PC-9 (cell line): ENCODE results near the gene KDM6A. TPM values are rescaled to one million over a fixed set of nuclear protein-coding genes. Genes with fewer than 3 reads are reported as not detected.
A peak's percentile ranks its signal among the peaks of the same experiment; 100 is the strongest.

Experiments used
- BruUV-seq: library from RNA; stranded (reverse); fragments of 400-500 nt; replicated peaks from 2 replicates; lab custom pipeline; 2021; lab: Mats Ljungman, UMichigan
- CTCF ChIA-PET: fragments of 300-600 bp; sonication (Branson Sonifier 250); formaldehyde crosslinking; loops from one replicate; lab custom pipeline; 2022; ENCODE audit warnings: antibody characterized with exemption; lab: Charles Lee
- POLR2A ChIA-PET: fragments of 300-600 bp; sonication (Branson Sonifier 250); formaldehyde crosslinking; loops from one replicate; lab custom pipeline; 2022; ENCODE audit warnings: antibody characterized with exemption; ENCODE audit not compliant: unreplicated experiment; lab: Charles Lee
- DNase-seq, 2 experiments: peaks; one replicate each; pipeline versions ENCODE4 v3.0.0 to v3.0.0-alpha.2; 2015 to 2022; ENCODE audit warnings: mixed read lengths in 1 of 2
- H2AFZ ChIP-seq: fragments of 200-600 bp; sonication (generic); 2 replicates; pipeline ENCODE4 v1.8.1; 2017; ENCODE audit warnings: antibody characterized with exemption
- H3F3A ChIP-seq: fragments of 200-600 bp; sonication (generic); 2 replicates; pipeline ENCODE4 v1.8.1; 2017; ENCODE audit warnings: antibody characterized with exemption, mild to moderate bottlenecking, low read depth; ENCODE audit not compliant: insufficient read depth
- H3K27ac ChIP-seq: fragments of 200-600 bp; sonication (generic); 2 replicates; pipeline ENCODE4 v1.6.1; 2016; ENCODE audit warnings: mixed run types
- H3K27me3 ChIP-seq: fragments of 200-600 bp; sonication (generic); 2 replicates; pipeline ENCODE4 v1.6.1; 2016; ENCODE audit warnings: low read depth, mixed run types; ENCODE audit not compliant: insufficient read depth
- H3K36me3 ChIP-seq: fragments of 200-600 bp; sonication (generic); 2 replicates; pipeline ENCODE4 v1.6.1; 2016; ENCODE audit warnings: low read depth, mixed run types
- H3K4me1 ChIP-seq: fragments of 200-600 bp; sonication (generic); replicated peaks from 2 replicates; pipeline ENCODE4 v1.6.1; 2016; ENCODE audit warnings: mixed run types; ENCODE audit not compliant: insufficient read depth
- H3K4me2 ChIP-seq: fragments of 200-600 bp; sonication (generic); 2 replicates; pipeline ENCODE4 v1.6.1; 2017; ENCODE audit warnings: mixed run types
- H3K4me3 ChIP-seq: fragments of 200-600 bp; sonication (generic); 2 replicates; pipeline ENCODE4 v1.6.1; 2016; ENCODE audit warnings: mixed run types
- H3K79me2 ChIP-seq: fragments of 200-600 bp; sonication (generic); 2 replicates; pipeline ENCODE4 v1.6.1; 2017; ENCODE audit warnings: low read depth, mixed run types
- H3K9me2 ChIP-seq: fragments of 200-600 bp; sonication (generic); 2 replicates; pipeline ENCODE4 v1.8.1; 2017; ENCODE audit warnings: mild to moderate bottlenecking; ENCODE audit not compliant: insufficient read depth
- H3K9me3 ChIP-seq: fragments of 200-600 bp; sonication (generic); 2 replicates; pipeline ENCODE4 v1.8.1; 2016; ENCODE audit warnings: low read depth; ENCODE audit not compliant: insufficient read depth
- H4K20me1 ChIP-seq: fragments of 200-600 bp; sonication (generic); 2 replicates; pipeline ENCODE4 v1.8.1; 2017; ENCODE audit not compliant: insufficient read depth
- EZH2 ChIP-seq: fragments of 200-600 bp; sonication (generic); IDR thresholded peaks from 2 replicates; pipeline ENCODE4 v1.8.0; 2017; ENCODE audit warnings: antibody characterized with exemption, low read depth
- intact Hi-C: fragments of 100-400 bp; cut with micrococcal nuclease; formaldehyde crosslinking; loops from one replicate; pipeline ENCODE4 v1.10.0; 2022; ENCODE audit not compliant: unreplicated experiment
- total RNA-seq: library from RNA; stranded (reverse); gene quantifications from 2 replicates; pipeline ENCODE4 v1.2.3, GENCODE V29; 2021
- TF ChIP-seq, protein P1 (sequence below): fragments of 200-600 bp; sonication (generic); conservative IDR thresholded peaks from 2 replicates; pipeline ENCODE4 v1.6.1; 2017; ENCODE audit warnings: mixed run types, antibody characterized with exemption, mild to moderate bottlenecking, moderate library complexity

Gene KDM6A
- total RNA-seq, 1 experiment from 2014 or later: 20.5 TPM

DNA sequence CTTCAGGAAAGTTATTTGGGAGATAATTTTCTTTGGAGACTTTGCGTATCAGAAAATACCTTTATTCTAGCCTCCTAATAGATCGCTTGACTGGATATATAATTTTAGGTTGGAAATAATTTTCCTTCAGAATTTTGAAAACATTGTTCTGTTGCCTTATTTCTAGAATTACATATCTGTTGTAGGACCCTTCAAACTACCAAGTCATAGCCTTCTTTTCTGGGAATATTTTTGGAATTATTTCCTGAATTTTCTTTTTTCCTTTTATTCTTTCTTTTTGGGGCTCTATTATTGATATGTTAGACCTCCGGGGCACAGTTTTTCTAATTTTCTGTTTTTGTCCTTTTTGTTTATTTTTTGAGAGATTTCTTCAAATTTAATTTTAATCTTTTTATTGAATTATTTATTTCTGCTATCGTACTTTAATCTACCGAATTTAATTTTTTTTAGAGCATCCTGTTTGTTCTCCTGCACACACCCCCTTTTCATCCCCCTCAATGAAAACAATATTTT lies 100.5 kb downstream of the KDM6A start:
- TF ChIP-seq EZH2: no peak
- TF ChIP-seq, protein P1, sequence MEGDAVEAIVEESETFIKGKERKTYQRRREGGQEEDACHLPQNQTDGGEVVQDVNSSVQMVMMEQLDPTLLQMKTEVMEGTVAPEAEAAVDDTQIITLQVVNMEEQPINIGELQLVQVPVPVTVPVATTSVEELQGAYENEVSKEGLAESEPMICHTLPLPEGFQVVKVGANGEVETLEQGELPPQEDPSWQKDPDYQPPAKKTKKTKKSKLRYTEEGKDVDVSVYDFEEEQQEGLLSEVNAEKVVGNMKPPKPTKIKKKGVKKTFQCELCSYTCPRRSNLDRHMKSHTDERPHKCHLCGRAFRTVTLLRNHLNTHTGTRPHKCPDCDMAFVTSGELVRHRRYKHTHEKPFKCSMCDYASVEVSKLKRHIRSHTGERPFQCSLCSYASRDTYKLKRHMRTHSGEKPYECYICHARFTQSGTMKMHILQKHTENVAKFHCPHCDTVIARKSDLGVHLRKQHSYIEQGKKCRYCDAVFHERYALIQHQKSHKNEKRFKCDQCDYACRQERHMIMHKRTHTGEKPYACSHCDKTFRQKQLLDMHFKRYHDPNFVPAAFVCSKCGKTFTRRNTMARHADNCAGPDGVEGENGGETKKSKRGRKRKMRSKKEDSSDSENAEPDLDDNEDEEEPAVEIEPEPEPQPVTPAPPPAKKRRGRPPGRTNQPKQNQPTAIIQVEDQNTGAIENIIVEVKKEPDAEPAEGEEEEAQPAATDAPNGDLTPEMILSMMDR: no peak
- Histone ChIP-seq H3K36me3 (no peaks in the 10 kb centered on the region), H3K4me1 (peaks cover 5% of the 10 kb centered on the region; the same call in 1 of the 2 replicates), H3K27me3 (no peaks in the 10 kb centered on the region), H3K79me2 (0 out of 2 replicates have a peak, but pooled peaks cover 5% of the 10 kb centered on the region), H3K4me2 (no peak overlapping the region), H3F3A (no peaks in the 10 kb centered on the region), H2AFZ (no peak overlapping the region), H3K9me2 (no peaks in the 10 kb centered on the region), H3K4me3 (no peak overlapping the region), H3K27ac (0 out of 2 replicates have a peak overlapping the region, but pooled peaks have one; percentile 65), H3K9me3 (no peaks in the 10 kb centered on the region), H4K20me1 (no peaks in the 10 kb centered on the region)
- CTCF ChIA-PET: no interaction called here
- no TSS peak for BruUV-seq
- POLR2A ChIA-PET: interaction anchor here (0.5 kb wide), 1 partner anchor 1001 kb away, joined by 3 read pairs; the partner anchor contains the start of gene NDP
- intact Hi-C loops: no loop called here
- DNase-seq: no peak

DNA sequence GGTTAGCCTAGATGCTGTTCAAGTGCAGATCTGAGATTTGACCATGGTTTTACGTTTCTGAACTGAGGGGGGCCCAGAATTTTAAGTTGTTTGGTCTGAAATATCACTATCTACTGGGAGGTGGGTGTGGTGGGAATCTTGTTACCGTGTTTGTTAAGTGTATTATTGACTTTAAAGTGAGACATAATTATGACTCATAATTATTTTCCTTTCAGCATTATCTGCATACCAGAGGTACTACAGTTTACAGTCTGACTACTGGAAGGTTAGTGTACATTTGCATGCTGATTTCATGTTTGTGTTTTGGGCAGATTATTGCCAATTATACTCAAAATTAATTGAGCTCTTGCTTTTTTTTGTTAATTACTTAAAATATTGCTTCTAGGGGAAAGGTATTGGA lies 101.5 kb downstream of the KDM6A start:
- TF ChIP-seq, protein P1: no peak
- TF ChIP-seq EZH2: no peak
- peak in 1 of 2 experiments; percentile 59 for DNase-seq
- Histone ChIP-seq H3K9me2 (no peaks in the 10 kb centered on the region), H3K4me2 (peak overlapping the region; percentile 60), H3K9me3 (no peaks in the 10 kb centered on the region), H3K4me1 (peaks cover 5% of the 10 kb centered on the region; the same call in 1 of the 2 replicates), H3F3A (no peaks in the 10 kb centered on the region), H3K27ac (peak overlapping the region; percentile 65), H4K20me1 (no peaks in the 10 kb centered on the region), H3K27me3 (no peaks in the 10 kb centered on the region), H3K36me3 (no peaks in the 10 kb centered on the region), H2AFZ (no peak overlapping the region), H3K4me3 (no peak overlapping the region), H3K79me2 (0 out of 2 replicates have a peak, but pooled peaks cover 5% of the 10 kb centered on the region)
- intact Hi-C loops: no loop called here
- POLR2A ChIA-PET: no interaction called here
- CTCF ChIA-PET: no interaction called here
- BruUV-seq: no TSS peak

DNA sequence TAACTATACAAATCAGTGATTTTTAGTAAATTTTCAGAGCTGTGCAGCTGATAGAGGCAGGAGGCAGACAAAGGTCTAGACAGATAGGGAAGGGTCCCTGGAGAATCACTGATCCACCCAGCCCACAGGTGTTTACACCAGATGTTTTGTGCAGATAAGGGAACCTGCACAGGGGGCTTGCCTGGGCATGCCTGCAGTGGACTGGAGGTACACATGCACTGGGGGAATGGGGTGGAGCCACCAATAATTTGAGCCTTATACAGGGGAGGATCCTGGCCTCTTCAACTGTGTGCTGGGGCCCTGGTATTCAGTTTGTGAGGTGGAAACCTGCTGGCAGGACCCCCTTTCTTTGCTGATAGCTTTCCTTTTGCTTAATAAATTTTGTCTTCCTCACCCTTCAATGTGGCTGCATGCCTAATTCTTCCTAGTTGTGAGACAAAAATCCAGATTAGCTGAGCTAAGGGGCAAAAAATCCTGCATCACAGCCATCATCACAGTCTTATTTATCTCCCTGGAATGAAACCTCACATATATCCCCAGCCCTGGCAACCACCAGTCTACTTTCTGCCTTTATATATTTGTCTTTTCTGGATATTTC lies 102.8 kb downstream of the KDM6A start:
- no peaks in the 10 kb centered on the region for H3F3A ChIP-seq
- no peak for DNase-seq
- H3K4me2 ChIP-seq: no peak overlapping the region
- no peaks in the 10 kb centered on the region for H3K27me3 ChIP-seq
- no peaks in the 10 kb centered on the region for H3K9me3 ChIP-seq
- no peaks in the 10 kb centered on the region for H3K36me3 ChIP-seq
- TF ChIP-seq EZH2: no peak
- TF ChIP-seq, protein P1: no peak
- no TSS peak for BruUV-seq
- no peaks in the 10 kb centered on the region for H4K20me1 ChIP-seq
- H2AFZ ChIP-seq: no peak overlapping the region
- 0 out of 2 replicates have a peak, but pooled peaks cover 5% of the 10 kb centered on the region for H3K79me2 ChIP-seq
- intact Hi-C loops: no loop called here
- ChIA-PET POLR2A (no interaction called here), CTCF (interaction anchor here (0.6 kb wide), 1 partner anchor 419 kb away, joined by 4 read pairs; no protein-coding TSS in a partner anchor)
- no peaks in the 10 kb centered on the region for H3K9me2 ChIP-seq
- no peak overlapping the region for H3K4me3 ChIP-seq
- peaks cover 5% of the 10 kb centered on the region; the same call in 1 of the 2 replicates for H3K4me1 ChIP-seq
- H3K27ac ChIP-seq: no peak overlapping the region
